A673 (cell line): ENCODE data around the gene NHLRC2.

ENCODE experiments used
- CTCF ChIP-seq: fragments of 300-800, 200-600 bp; sonication (generic); conservative IDR thresholded peaks from 2 replicates; pipeline ENCODE4 v1.5.1; 2017; ENCODE audit warnings: low read depth, mild to moderate bottlenecking, antibody characterized with exemption, low read length, moderate library complexity, mixed read lengths
- EZH2 ChIP-seq: fragments of 200-600 bp; sonication (generic); IDR thresholded peaks from 2 replicates; pipeline ENCODE4 v1.6.1; 2017; ENCODE audit warnings: borderline replicate concordance, low read depth, mild to moderate bottlenecking, mixed read lengths, antibody characterized with exemption, low read length; ENCODE audit not compliant: poor library complexity, severe bottlenecking

GRCh38 chr10:113950268-113950667, 95.8 kb downstream of the NHLRC2 start:
- no peak for TF ChIP-seq CTCF
- TF ChIP-seq EZH2, result no peak
